Activated CD8-positive, alpha-beta T cell treated with anti-CD3 and anti-CD28 coated beads for 36 hours (primary cell): Measurements from ENCODE around the gene PSMF1. TPM values are rescaled to one million over a fixed set of nuclear protein-coding genes. Genes with fewer than 3 reads are reported as not detected.

ENCODE experiments used
- ATAC-seq: fragments of 200-7000 bp; cut with Tn5 transposase; one replicate; pipeline ENCODE4 v1.10.0; 2021; ENCODE audit warnings: mild to moderate bottlenecking, moderate library complexity
- CTCF ChIA-PET: fragments of 350-600 bp; sonication (Branson Sonifier 250); formaldehyde crosslinking; loops from one replicate; lab custom pipeline; 2021; ENCODE audit warnings: antibody characterized with exemption; lab: Charles Lee
- POLR2A ChIA-PET: fragments of 350-600 bp; sonication (Branson Sonifier 250); formaldehyde crosslinking; loops from one replicate; lab custom pipeline; 2021; ENCODE audit warnings: antibody characterized with exemption; lab: Charles Lee
- DNase-seq: peaks from one replicate; pipeline ENCODE4 v3.0.0-alpha.2; 2020
- H3K27ac Mint-ChIP-seq: one replicate; pipeline ENCODE4 v1.8.0; 2021; ENCODE audit warnings: mild to moderate bottlenecking, mixed read lengths
- H3K27me3 Mint-ChIP-seq: one replicate; pipeline ENCODE4 v1.8.0; 2021; ENCODE audit warnings: mixed read lengths
- H3K36me3 Mint-ChIP-seq: one replicate; pipeline ENCODE4 v1.8.0; 2021; ENCODE audit warnings: low read depth, mixed read lengths
- H3K4me1 Mint-ChIP-seq: one replicate; pipeline ENCODE4 v1.8.0; 2021; ENCODE audit warnings: low read depth, mixed read lengths
- H3K4me3 Mint-ChIP-seq: one replicate; pipeline ENCODE4 v1.8.0; 2021; ENCODE audit warnings: mild to moderate bottlenecking, moderate library complexity, mixed read lengths
- H3K9me3 Mint-ChIP-seq: one replicate; pipeline ENCODE4 v1.8.0; 2021; ENCODE audit warnings: mixed read lengths
- CTCF ChIP-seq: fragments of 200-600 bp; IDR thresholded peaks from one replicate; pipeline ENCODE4 v1.8.0; 2022; ENCODE audit warnings: antibody characterized with exemption, mild to moderate bottlenecking
- intact Hi-C: fragments of 100-400 bp; cut with micrococcal nuclease; formaldehyde crosslinking; loops from one replicate; pipeline ENCODE4 v1.10.0; 2022
- total RNA-seq, 2 experiments: library from RNA; stranded (reverse); gene quantifications; one replicate each; pipeline ENCODE4 v1.2.3, GENCODE V29; 2021

PSMF1 gene
- total RNA-seq, 2 experiments from 2014 or later: 150 to 154 TPM

- ChIA-PET CTCF (interaction anchor here (0.6 to 3.2 kb wide), 3 partner anchors 25 to 413 kb away, joined by 3 to 13 read pairs (median 3); no protein-coding TSS in a partner anchor), POLR2A (no interaction called here)
- ATAC-seq (no peak), DNase-seq (no peak)
- H3K4me1 Mint-ChIP-seq: peaks cover 26% of the 10 kb centered on the region
- intact Hi-C loops: no loop called here
- H3K4me3 Mint-ChIP-seq: no peak overlapping the region
- no peak overlapping the region for H3K27ac Mint-ChIP-seq
- H3K27me3 Mint-ChIP-seq: no peaks in the 10 kb centered on the region
- H3K9me3 Mint-ChIP-seq: peaks cover 12% of the 10 kb centered on the region
- TF ChIP-seq CTCF: no peak
- H3K36me3 Mint-ChIP-seq: peaks cover 7% of the 10 kb centered on the region
Measured at GRCh38 chr20:1083431-1084080, 34.8 kb upstream of the PSMF1 start.

- H3K9me3 Mint-ChIP-seq: peaks cover 25% of the 10 kb centered on the region
- no peaks in the 10 kb centered on the region for H3K27me3 Mint-ChIP-seq
- DNase-seq (no peak), ATAC-seq (no peak)
- no peak overlapping the region for H3K27ac Mint-ChIP-seq
- H3K36me3 Mint-ChIP-seq: peaks cover 11% of the 10 kb centered on the region
- H3K4me1 Mint-ChIP-seq: peaks cover 26% of the 10 kb centered on the region
- CTCF ChIA-PET: interaction anchor here (1.1 to 3.2 kb wide), 2 partner anchors 23 to 29 kb away, joined by 3 to 13 read pairs; no protein-coding TSS in a partner anchor
- no peak for TF ChIP-seq CTCF
- intact Hi-C loops: no loop called here
- POLR2A ChIA-PET: no interaction called here
- no peak overlapping the region for H3K4me3 Mint-ChIP-seq
Measured at GRCh38 chr20:1085492-1086276, 32.7 kb upstream of the PSMF1 start.

- POLR2A ChIA-PET: no interaction called here
- no peak for DNase-seq
Measured at GRCh38 chr20:1086277-1087213, 31.9 kb upstream of the PSMF1 start.

GRCh38 chr20:1087311-1087905, 31.0 kb upstream of the PSMF1 start:
- no peak overlapping the region for H3K27ac Mint-ChIP-seq
- H3K4me3 Mint-ChIP-seq: no peak overlapping the region
- DNase-seq: peak; percentile 36
- ATAC-seq: peak; percentile 32
- H3K4me1 Mint-ChIP-seq: peaks cover 26% of the 10 kb centered on the region
- TF ChIP-seq CTCF: no peak
- H3K27me3 Mint-ChIP-seq: no peaks in the 10 kb centered on the region
- peaks cover 25% of the 10 kb centered on the region for H3K9me3 Mint-ChIP-seq
- CTCF ChIA-PET: interaction anchor here (1.1 kb wide), 1 partner anchor 30 kb away, joined by 3 read pairs; no protein-coding TSS in a partner anchor
- intact Hi-C loops: no loop called here
- H3K36me3 Mint-ChIP-seq: peaks cover 14% of the 10 kb centered on the region
- POLR2A ChIA-PET: no interaction called here

More at GRCh38 chr20:1086277-1087213, 31.9 kb upstream of the PSMF1 start:
- peak overlapping the region; percentile 55 for H3K27ac Mint-ChIP-seq
- CTCF ChIA-PET: interaction anchor here (1.1 to 3.2 kb wide), 2 partner anchors 22 to 29 kb away, joined by 3 to 13 read pairs; no protein-coding TSS in a partner anchor
- peak; percentile 80 for ATAC-seq
- peaks cover 14% of the 10 kb centered on the region for H3K36me3 Mint-ChIP-seq
- TF ChIP-seq CTCF: no peak
- intact Hi-C loops: no loop called here
- H3K9me3 Mint-ChIP-seq: peaks cover 25% of the 10 kb centered on the region
- no peaks in the 10 kb centered on the region for H3K27me3 Mint-ChIP-seq
- no peak overlapping the region for H3K4me3 Mint-ChIP-seq
- peaks cover 26% of the 10 kb centered on the region for H3K4me1 Mint-ChIP-seq
